Lower lobe of right lung (tissue), 2 donors: ENCODE measurements around the gene ACOT9. TPM values are rescaled to one million over a fixed set of nuclear protein-coding genes. Genes with fewer than 3 reads are reported as not detected.

Experiments
- ATAC-seq, 2 donors: fragments of 200-7000 bp; cut with Tn5 transposase; one replicate each; pipeline ENCODE4 v1.9.1; 2020 to 2022; ENCODE audit warnings: mild to moderate bottlenecking in 2 of 2, moderate library complexity in 2 of 2
- DNase-seq: peaks from one replicate; pipeline ENCODE4 v3.0.0-alpha.2; 2020
- H3K27ac ChIP-seq: fragments of 200-600 bp; one replicate; pipeline ENCODE4 v1.8.0; 2022
- H3K27me3 ChIP-seq: fragments of 200-600 bp; one replicate; pipeline ENCODE4 v1.8.0; 2022; ENCODE audit warnings: low read depth
- H3K36me3 ChIP-seq: fragments of 200-600 bp; one replicate; pipeline ENCODE4 v1.8.0; 2022; ENCODE audit warnings: mild to moderate bottlenecking
- H3K4me1 ChIP-seq: fragments of 200-600 bp; one replicate; pipeline ENCODE4 v1.8.0; 2022
- H3K4me3 ChIP-seq: fragments of 200-600 bp; one replicate; pipeline ENCODE4 v1.8.0; 2022; ENCODE audit warnings: mild to moderate bottlenecking
- H3K9me3 ChIP-seq: fragments of 200-600 bp; one replicate; pipeline ENCODE4 v1.8.0; 2022
- CTCF ChIP-seq: fragments of 200-600 bp; IDR thresholded peaks from one replicate; pipeline ENCODE4 v1.8.0; 2022; ENCODE audit warnings: antibody characterized with exemption, mild to moderate bottlenecking
- intact Hi-C: fragments of 100-400 bp; cut with DNase I; formaldehyde crosslinking; loops from one replicate; pipeline ENCODE4 v1.11.0; 2022
- total RNA-seq: library from RNA; stranded (reverse); fragmentation: NEBNext Ultra II Directional; extraction: Animal tissue kit (Norgen Biotek cat#: 25700); gene quantifications from one replicate; pipeline ENCODE4 v1.2.1, GENCODE V29; 2021
- donor health status: DM: no; HTN: yes; CAD: no; lungs with severe emphysema.

ACOT9 gene
- total RNA-seq, 1 donor from 2014 or later: 45.9 TPM

GRCh38 chrX:23659339-23659738 lies 83.7 kb downstream of the ACOT9 start:
- no peak for TF ChIP-seq CTCF
- Histone ChIP-seq H3K9me3 (no peaks in the 10 kb centered on the region), H3K4me1 (no peaks in the 10 kb centered on the region), H3K36me3 (no peaks in the 10 kb centered on the region), H3K27ac (no peak overlapping the region), H3K4me3 (no peak overlapping the region), H3K27me3 (no peaks in the 10 kb centered on the region)
- intact Hi-C loops: no loop called here
- DNase-seq (no peak), ATAC-seq (no peak)

- TF ChIP-seq CTCF: no peak
- no peaks in the 10 kb centered on the region for H3K4me1 ChIP-seq
- H3K4me3 ChIP-seq: no peak overlapping the region
- H3K36me3 ChIP-seq: no peaks in the 10 kb centered on the region
- no peaks in the 10 kb centered on the region for H3K9me3 ChIP-seq
- intact Hi-C loops: no loop called here
- H3K27me3 ChIP-seq: no peaks in the 10 kb centered on the region
- ATAC-seq: no peak
- no peak overlapping the region for H3K27ac ChIP-seq
- no peak for DNase-seq
Measured at GRCh38 chrX:23656684-23657083, 86.4 kb downstream of the ACOT9 start.

GRCh38 chrX:23656091-23656490 lies 87.0 kb downstream of the ACOT9 start:
- TF ChIP-seq CTCF: no peak
- no peak for DNase-seq
- H3K9me3 ChIP-seq: no peaks in the 10 kb centered on the region
- H3K36me3 ChIP-seq: no peaks in the 10 kb centered on the region
- intact Hi-C loops: no loop called here
- no peak overlapping the region for H3K27ac ChIP-seq
- H3K4me1 ChIP-seq: no peaks in the 10 kb centered on the region
- ATAC-seq: no peak
- no peaks in the 10 kb centered on the region for H3K27me3 ChIP-seq
- no peak overlapping the region for H3K4me3 ChIP-seq

Other genes with a start within 250 kb of the ACOT9 start
- 39.7 TPM for gene PRDX4, start 75.8 kb downstream of the ACOT9 start, total RNA-seq
- gene SAT1, start 39.9 kb upstream of the ACOT9 start, total RNA-seq: 716 TPM
- 15.9 TPM for gene APOO, start 164.7 kb upstream of the ACOT9 start, total RNA-seq
- gene CXorf58, start 164.7 kb upstream of the ACOT9 start, total RNA-seq: 0.27 TPM